ACHN (cell line): ENCODE results near the gene PRSS58.

Source experiments
- DNase-seq: peaks from one replicate; pipeline ENCODE4 v3.0.0-alpha.2; 2015
- in situ Hi-C: cut with HindIII; loops from 2 replicates; pipeline ENCODE4 v1.10.0; 2017; ENCODE audit warnings: low sequenced_read_pairs, low pct_ligation_motif_present, low pct_unique_long_range_greater_than_20kb

PRSS58 gene, protein sequence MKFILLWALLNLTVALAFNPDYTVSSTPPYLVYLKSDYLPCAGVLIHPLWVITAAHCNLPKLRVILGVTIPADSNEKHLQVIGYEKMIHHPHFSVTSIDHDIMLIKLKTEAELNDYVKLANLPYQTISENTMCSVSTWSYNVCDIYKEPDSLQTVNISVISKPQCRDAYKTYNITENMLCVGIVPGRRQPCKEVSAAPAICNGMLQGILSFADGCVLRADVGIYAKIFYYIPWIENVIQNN

DNA sequence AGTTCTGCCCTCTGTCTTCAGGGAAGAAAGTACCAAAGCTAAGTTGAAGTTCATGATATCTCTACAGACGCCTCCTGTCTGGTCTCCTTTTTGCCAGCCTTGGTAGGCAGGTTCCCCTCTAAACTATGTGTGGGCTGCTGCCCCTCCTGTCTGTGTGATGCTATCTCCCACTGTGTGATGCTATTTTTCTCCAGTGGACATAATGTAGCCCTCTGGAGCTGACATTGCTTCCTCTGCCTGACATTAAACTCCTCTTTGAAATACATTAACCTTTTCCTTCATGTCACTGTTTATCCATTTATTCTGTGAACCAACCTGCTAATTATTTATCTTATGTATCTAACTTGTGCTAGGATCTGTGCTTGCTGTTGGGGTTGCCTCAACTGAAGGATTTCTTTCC is at the start of gene PRSS58:
TSS of gene PRSS58 (minus strand) at position 101 of the 400 bp plus-strand sequence. CDS start 351 bp downstream, outside the sequence.
- no peak for DNase-seq
- in situ Hi-C loops = no loop called here

DNA sequence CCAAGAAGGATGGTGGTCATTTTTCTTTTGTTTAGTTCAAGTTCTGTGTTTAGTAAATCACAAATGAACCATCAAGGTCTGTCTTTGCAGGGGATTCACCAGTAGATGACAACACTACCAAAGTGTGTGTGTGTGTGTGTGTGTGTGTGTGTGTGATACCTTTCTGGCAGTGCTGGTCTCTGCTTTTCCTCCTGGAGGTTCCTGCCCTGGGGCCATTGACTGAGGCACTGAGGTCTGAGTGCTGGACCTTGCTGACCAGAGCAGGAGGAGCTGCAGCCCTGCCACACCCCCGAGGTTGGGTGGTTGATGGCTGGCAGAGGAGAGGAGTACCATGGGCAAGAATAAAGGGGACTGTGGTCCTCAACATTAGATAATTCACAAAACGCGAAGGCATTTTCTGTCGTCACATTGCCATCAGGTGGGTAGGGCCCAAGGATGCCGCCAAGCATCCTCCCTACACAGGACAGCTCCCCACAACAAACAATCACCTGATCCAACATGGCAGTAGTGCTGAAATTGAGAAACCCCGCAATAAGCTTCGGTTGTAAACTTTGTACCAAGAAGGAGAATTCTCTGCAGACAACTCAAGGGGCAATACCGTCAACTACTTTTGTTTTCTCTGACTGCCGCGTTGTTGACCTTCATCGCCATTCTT is 49.5 kb upstream of the PRSS58 start:
- DNase-seq = no peak
- in situ Hi-C loops = no loop called here

DNA sequence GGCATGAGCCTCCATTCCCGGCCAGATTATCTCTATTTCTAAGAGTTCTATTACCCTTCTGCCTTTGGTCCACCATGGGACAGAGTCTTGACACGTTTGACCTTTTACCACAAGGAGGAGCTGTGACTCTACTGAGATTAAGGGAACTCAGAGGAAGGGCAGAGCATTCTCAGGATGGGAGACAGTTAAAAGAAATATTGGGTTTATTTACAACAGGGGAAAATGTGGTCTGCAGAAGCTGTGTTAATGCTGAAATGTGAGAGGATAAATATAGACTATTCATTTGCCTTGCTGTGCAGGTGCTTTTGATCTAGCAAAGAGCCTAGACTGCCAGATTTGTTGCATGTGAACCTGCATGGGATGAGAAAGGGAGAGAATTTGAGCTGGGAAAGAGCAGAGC is 45.8 kb upstream of the PRSS58 start:
- DNase-seq = peak; percentile 55
- in situ Hi-C loops = no loop called here

DNA sequence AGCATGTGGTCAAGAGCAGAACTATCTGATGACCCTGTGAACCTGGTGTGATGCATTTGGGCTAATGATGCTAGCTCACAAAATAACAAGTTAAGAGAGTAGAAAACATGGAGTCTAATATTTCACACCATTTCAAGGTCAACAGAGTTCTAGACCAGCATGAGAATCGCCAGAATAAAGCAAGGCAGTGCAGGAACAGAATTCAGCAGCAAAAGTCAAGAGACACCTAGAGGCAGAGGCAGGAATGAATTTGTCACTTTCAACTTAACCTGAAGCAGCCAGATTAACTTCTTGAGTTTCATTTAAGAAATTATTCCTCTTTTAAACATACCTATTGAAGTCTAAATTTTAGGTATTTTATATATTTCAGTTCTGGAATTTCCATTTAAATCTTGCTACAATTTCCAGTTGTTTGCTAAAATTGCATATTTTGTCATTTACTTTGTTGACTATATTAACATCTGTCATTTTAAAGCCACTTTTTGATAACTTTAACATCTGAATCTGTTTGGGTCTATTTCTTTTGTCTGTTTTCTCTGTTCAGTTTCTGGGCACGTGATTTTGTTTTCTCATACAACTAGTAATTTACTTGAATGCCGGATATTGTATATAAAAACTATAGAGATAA is 44.2 kb upstream of the PRSS58 start:
- in situ Hi-C loops = no loop called here
- DNase-seq = peak; percentile 40

DNA sequence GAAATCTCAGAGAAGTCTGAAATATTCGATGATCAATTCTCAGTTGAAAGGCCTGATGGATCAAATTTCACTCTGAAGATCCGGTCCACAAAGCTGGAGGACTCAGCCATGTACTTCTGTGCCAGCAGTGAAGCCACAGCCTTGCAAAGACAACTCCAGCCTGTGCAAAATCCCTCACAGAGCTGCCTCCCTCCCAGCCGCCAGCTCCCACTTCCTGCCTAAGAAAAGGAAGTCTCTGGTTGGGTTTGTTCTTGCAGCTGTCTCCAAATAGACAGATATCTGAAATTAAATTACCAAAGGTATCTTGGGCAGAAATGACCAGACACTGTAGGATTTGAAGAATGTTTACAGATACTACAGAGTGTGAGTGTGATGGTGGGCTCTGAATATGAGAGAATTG is 43.4 kb upstream of the PRSS58 start:
- in situ Hi-C loops = no loop called here
- no peak for DNase-seq

DNA sequence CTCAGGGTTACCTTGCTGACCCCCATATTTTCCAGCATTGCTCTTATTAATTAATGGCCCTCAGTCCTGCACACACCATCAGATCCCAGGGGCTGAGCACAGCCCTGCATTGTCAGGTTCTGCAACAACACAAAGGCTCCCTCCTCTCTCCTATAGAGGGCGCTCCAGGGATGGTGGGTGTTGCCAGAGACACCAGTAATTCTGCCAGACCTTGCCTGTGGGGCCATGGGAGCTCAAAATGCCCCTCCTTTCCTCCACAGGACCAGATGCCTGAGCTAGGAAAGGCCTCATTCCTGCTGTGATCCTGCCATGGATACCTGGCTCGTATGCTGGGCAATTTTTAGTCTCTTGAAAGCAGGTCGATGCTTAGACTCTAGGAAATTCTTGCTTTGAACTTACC is 42.8 kb upstream of the PRSS58 start:
- in situ Hi-C loops = no loop called here

DNA sequence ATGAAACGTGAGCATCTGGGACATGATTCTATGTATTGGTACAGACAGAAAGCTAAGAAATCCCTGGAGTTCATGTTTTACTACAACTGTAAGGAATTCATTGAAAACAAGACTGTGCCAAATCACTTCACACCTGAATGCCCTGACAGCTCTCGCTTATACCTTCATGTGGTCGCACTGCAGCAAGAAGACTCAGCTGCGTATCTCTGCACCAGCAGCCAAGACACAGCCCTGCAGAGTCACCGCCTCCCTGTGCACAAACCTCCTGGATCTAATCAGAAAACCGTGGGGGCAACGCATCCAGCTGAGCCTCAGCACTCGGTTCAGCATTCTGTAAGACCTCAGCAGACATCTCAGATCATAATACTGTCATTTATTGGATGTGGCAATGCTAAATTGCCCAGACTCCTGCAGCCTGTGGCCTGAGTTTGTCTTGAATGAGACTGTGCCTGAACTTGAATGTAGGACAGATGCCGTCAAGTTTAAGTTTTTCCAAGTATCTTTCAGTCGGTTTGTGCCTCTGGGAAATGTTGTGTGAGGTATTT is 41.5 kb upstream of the PRSS58 start:
- in situ Hi-C loops = no loop called here
- DNase-seq = no peak

More for the DNA sequence above, 42.8 kb upstream of the PRSS58 start:
- peak; percentile 46 for DNase-seq

DNA sequence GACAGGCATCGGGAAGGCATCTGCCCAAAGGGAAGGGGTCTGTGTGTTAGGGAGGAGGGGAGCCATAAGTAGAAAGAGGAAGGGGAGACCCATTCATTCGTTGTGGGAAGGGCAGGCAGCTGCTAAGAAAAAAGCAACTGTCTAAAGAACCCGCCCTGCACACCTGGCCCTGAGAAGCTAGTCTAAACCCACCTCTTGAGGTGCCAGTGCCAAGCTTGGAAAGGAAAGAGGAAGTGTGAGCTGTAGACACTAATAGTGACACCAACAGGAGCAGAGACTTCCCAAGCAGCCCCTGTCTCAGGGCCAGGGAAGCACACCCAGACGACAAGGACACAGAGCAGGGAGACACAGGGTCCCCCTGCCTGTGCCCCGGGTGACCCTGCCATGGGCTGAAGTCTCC is 40.8 kb upstream of the PRSS58 start:
- in situ Hi-C loops = no loop called here
- no peak for DNase-seq

DNA sequence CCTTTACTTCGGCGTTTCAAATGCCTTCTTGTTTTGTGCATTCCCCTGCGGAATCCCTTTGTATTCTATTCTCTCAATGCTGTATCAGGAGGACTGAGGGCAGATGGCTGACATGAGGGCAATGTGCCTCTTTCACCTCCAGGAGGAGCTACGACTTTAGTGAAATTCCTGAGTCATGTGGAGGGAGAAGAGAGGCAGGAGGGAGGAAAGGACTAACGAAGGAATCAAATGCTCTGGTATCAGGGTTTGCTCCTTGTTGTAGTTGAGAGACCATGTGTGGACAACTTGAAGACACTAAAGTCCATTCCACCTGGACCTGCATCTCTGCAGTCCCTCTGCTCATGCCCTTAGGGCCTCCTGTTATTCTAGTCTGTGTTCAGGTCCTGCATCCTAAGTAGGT is 40.2 kb upstream of the PRSS58 start:
- peak; percentile 58 for DNase-seq
- in situ Hi-C loops = no loop called here

DNA sequence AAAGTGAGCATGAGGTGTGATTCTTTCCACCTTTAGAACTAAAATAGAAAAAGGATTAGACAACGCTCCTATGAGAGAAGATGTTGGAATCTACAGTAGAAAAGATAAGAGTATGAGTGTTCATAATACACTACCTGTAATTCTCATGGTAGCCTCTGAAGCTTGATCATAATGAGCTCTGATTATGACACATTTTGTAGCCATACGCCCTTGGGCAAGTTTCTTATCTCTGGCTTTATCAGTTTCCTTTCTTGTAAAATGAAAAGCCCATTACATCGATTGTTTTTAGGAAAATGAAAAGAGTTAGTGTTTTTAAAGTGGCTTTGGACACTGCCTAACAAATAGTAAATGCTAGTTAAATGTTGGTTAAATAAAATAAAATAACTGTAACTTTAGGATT is 22.4 kb upstream of the PRSS58 start:
- in situ Hi-C loops = no loop called here
- DNase-seq = no peak

DNA sequence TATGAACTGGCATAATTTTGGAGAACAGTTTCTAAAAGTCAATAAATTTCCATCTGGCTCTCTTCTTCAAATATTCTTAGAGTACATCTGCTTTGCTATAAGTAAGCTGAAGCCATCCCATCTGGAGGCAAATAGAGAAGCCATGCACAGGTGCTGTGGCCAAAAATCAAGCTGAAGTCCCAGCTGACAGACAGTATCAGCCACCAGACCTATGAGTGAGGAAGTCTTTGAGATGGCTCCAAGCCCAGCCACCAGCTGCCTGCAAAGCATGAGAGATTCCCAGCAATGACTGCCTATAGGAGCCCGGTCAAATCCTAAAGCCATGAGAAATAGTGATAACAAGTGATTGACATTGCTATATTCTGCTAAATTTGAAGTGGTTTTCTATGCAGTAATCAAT is 21.7 kb upstream of the PRSS58 start:
- DNase-seq = no peak
- in situ Hi-C loops = no loop called here

DNA sequence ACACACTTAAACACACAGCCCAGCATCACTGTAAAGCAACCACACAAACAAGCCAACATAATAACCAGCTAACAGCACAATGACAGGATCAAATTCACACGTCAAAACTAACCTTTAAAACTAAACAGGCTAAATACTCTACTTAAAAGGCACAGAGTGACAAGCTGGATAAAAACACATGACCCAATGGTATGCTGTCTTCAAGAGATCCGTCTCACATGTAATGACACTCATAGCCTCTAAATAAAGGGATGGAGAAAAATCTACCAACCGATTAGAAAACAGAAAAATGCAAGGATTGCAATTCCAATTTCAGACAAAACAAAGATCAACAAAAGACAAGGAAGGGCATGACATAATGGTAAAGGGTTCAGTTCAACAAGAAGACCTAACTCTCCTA is 17.2 kb upstream of the PRSS58 start:
- in situ Hi-C loops = no loop called here
- no peak for DNase-seq

DNA sequence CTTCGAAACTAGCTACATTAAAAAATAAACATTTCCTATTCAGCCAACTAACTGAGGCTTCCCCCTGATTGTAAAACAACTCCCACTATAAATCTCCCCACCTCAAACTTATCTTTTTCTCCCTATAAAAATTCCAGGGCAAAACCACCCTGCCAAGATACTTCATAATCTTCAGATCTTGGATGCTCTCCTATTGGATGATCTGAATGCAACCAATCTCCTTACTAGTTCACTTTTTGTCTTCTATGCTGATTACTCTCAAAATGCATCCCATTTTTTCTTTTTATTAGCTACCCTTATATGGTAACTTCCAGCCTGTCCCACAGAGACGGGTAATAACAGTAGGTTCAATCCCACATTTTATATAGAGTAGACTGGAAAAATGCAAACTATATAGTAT is 15.0 kb upstream of the PRSS58 start:
- no peak for DNase-seq
- in situ Hi-C loops = no loop called here

DNA sequence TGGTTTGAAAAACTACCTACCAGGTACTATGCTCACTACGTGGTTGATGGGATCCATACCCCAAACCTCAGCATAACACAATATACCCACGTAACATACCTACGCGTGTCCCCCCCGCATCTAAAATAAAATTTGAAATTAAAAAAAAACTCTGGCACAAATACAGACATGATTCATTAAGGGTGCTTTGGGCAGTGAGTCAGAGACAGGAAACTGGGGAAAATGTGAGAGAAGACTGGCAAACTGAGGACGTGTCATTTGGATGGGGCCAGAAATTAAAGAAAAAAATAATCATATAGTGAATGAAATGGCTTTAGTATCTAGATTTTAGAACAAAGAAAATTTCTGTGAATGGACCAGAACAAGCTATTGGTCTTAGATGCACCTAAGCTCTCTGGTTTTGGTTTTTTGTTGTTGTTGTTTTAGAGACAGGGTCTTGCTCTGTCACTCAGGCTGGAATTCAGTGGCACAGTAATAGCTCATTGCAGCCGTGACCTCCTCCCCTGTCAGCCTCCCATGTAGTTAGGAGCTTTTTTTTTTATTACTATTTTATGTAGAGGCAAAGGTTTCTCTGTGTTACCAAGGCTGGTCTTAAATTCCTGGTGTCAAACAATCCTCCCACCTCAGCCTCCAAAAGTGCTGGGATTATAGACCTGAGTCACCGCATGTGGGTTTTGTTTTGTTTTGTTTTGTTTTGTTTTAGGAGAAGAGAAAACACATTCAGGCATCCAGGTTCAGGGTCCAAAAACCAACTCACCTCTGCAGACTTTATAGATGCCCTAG is 5.9 kb upstream of the PRSS58 start:
- in situ Hi-C loops = no loop called here
- peak; percentile 8 for DNase-seq

DNA sequence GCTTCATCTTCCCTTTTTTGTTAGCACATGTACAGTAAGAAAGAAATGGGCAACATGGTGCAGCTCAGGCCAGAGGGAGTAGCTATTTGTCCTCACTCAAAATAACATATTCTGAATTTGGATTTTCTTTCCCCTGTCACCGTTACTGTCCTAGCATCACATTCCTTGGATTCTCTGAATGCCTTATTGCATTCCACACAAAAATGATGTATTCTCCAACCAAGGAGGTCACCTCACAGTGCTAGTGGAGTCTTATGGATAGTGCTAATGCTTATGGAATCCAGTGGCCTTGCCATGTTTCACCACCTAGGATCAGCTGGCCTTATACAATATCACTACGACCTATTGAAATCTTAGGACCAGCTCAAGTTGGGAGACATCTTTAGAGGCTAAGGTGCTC is 7.2 kb downstream of the PRSS58 start:
- DNase-seq = peak; percentile 20
- in situ Hi-C loops = no loop called here

DNA sequence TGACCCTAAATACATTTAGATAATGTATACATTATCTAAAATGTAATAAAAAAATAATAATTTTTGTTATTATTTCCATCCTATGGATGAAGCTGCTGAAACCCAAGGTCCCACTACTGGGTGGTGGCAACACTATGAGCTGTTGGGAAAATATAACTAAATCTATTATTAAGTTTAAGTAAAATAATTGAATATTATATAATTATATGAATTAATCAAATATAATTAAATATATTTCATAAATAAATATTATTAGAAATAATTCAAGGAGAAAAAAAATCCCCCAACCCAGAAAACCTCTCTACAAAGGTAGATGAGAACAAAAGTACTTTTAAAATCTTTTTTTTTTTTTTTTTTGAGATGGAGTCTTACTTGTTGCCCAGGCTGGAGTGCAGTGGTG is 7.9 kb downstream of the PRSS58 start:
- DNase-seq = no peak
- in situ Hi-C loops = no loop called here

DNA sequence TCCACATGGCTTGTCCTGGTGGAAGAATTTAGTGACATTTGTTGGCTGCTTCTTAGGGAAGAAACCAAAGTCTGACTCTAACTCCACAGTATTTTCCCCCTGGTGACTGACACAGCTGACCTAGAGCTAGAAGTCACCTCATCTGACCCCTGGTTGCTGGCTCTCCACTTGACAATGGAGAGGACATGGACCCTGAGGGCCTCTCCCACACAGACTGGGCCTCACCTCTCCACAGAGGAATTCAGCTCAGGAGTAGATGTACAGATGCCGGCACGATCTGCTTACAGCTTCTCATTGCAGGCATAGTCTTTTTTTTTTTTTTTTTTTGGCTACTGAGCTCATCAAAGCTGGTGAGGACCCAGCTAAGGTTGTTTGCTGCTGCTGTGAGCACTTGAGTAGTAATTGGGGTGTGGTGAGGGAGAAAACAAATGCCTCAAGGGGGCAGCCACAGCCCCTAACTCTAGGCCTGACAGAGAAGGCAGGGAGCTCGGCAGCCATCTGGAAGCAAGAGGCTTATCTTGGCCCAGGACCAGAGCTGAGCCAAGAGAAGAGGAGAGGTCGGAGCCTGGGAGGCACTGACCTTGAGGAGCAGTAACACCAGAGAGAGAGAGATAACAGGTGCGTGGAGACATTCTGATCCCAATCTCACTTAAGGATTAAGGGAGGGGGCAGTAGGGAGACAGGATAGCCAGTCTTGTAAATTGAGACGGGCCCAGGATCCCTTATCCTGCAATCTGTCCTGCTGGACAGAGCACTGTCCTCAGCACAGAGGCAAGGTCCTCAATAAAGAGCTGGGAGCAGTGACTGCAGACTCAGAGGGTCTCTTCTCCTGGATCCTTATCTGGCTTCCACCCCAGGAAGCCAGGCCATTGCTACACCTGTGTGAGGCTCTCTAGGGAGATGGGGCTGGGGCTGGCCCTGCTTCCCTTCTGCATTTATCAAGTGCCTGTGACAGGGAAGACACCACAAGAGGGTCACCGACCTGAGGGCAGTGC is 9.4 kb downstream of the PRSS58 start:
- in situ Hi-C loops = no loop called here
- no peak for DNase-seq

DNA sequence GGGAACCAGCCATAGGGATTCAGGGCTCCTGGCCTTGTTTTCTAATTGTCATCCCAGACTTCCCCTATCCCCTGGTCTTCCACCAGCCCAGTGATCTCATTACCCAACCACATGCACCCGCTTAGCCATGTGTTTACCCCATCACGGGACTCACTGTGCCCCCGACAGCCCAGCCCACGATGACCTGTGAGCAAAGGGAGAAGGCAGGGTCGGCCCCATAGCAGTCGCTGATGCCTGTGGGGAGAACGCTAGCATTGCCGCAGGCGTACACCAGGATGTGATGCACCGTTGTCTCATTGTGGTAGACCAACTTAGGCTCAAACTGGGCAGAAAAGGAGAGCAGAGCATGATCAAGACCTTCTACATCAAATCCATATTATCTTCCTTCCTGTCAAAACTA is 14.0 kb downstream of the PRSS58 start:
- in situ Hi-C loops = no loop called here
- no peak for DNase-seq
